GM12864 (cell line): Measurements from ENCODE around the gene SLC29A2.
A peak's percentile ranks its signal among the peaks of the same experiment; 100 is the strongest.

Experiments used
- DNase-seq: peaks from one replicate; pipeline ENCODE4 v3.0.0-alpha.2; 2011; ENCODE audit warnings: low read depth
- H3K4me3 ChIP-seq: 2 replicates; pipeline ENCODE4 v1.5.1; 2011; ENCODE audit warnings: mild to moderate bottlenecking, low read depth, low read length, control low read depth
- TF ChIP-seq, protein P1 (sequence below): IDR thresholded peaks from 2 replicates; pipeline ENCODE4 v1.5.1; 2011; ENCODE audit warnings: low read depth, mild to moderate bottlenecking, moderate library complexity, low read length, control low read depth, inconsistent platforms; ENCODE audit errors: missing control alignments

SLC29A2 gene

DNA sequence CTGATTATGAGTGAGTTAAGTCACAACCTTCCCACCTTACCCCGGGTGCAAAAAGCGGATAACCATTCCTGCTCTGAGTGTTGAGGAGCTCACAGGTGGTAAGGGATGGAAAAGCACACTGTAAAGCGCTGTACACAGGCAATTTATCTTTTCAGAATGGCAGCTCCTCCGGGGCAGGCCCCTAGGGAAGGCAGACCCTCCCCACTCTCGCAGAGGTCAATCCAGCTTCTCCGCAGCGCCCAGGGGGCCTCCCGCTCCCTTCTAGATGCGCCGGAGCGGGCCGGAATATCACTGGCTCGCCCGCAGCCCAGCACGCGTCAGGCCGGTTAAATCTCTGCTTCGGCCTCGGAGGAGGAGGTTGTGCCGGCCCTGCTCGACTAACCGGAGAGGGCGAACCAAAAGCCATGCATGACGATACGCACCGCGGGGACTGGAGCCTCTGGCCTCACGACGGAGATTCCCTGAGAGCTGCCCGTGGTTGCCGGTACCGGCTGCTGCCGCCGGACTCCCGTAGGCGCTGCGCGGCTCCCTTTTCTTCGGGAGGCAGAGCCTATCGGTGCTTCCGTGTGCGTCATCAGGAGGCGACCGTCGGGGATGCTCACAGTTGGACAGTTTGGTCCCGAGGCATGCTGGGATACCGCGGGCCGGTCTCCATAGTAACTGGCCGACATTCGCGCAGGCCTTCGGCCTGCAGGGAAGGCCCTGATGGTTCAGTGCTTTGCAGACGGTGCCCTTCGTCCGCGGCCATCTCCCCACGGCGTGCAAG, 26.8 kb downstream of the SLC29A2 start, which contains the start of gene BRMS1:
TSS of gene BRMS1 (minus strand) at position 555 of the 766 bp plus-strand sequence. CDS start 2,870 bp downstream, outside the sequence.
- TF ChIP-seq, protein P1, sequence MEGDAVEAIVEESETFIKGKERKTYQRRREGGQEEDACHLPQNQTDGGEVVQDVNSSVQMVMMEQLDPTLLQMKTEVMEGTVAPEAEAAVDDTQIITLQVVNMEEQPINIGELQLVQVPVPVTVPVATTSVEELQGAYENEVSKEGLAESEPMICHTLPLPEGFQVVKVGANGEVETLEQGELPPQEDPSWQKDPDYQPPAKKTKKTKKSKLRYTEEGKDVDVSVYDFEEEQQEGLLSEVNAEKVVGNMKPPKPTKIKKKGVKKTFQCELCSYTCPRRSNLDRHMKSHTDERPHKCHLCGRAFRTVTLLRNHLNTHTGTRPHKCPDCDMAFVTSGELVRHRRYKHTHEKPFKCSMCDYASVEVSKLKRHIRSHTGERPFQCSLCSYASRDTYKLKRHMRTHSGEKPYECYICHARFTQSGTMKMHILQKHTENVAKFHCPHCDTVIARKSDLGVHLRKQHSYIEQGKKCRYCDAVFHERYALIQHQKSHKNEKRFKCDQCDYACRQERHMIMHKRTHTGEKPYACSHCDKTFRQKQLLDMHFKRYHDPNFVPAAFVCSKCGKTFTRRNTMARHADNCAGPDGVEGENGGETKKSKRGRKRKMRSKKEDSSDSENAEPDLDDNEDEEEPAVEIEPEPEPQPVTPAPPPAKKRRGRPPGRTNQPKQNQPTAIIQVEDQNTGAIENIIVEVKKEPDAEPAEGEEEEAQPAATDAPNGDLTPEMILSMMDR, result peak; percentile 27
- H3K4me3 ChIP-seq, result peak within 1 kb of the TSS; percentile 90
- peak; percentile 89 for DNase-seq

DNA sequence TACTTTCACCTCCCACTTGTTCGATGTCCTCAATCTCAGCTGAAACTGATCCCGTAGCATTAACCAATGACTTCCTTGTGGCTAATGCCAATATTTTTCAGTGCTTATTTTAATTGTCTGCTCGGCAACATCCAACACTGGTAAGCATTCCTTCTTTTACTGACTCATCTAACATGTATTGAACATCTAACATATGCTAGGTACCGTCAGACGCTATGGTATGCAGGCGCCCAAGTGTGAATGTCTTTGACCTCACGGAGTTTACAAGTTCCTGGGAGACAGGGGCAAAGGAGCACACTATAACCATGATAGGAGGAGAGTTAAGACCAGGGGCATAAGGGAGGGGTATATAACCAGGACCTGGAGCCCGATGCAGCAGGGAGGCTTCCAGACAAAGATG, 28.4 kb downstream of the SLC29A2 start:
- no peak overlapping the region for H3K4me3 ChIP-seq
- TF ChIP-seq, protein P1, result no peak

GRCh38 chr11:66341502-66342126, 29.9 kb downstream of the SLC29A2 start:
- TF ChIP-seq, protein P1, result no peak
- H3K4me3 ChIP-seq, result no peak overlapping the region
- no peak for DNase-seq

More for the DNA sequence above, 28.4 kb downstream of the SLC29A2 start:
- no peak for DNase-seq

DNA sequence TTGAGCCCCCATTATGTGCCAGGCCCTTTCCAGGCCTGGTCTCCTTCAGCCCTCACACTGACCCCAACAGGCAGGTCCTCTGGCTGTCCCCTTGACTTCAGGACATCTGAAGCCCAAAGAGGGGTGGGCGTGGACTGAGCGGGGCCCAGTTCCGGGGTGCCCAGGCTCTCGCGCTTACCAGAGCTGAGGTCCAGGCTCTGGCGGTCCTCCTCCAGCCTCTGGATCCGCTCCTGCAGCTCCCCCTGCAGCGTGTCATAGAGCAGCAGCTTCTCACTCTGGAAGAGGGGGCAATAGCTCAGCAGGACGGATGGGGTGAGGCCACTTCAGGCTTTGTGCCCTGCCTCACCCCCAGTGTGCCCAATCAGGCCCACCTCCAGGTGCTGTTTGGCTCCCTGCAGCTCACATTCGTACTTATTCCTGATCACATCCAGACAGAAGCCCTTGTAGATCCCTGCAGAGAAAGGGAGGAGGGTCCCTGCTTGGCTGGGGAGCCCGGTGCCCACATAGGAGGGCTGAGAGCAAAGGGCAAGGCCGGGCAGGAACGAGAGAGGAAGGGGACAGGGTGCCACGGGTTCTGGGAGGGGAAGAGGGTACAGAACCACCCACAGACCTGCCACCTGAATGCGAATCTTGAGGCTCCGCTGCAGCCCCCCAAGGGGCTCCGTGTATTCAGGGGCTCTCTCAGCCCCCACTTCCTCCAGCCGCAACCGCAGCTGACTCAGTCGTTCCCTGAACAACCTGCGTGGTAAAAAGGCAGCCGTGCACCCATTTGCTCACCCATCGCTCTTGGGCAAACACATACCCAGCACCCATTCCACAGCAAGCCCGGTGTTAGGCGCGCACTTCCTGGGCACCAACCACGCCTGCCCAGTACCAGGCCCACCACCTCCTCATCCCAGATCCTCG, 30.7 kb downstream of the SLC29A2 start:
- no peak overlapping the region for H3K4me3 ChIP-seq
- TF ChIP-seq, protein P1, result no peak
- no peak for DNase-seq

DNA sequence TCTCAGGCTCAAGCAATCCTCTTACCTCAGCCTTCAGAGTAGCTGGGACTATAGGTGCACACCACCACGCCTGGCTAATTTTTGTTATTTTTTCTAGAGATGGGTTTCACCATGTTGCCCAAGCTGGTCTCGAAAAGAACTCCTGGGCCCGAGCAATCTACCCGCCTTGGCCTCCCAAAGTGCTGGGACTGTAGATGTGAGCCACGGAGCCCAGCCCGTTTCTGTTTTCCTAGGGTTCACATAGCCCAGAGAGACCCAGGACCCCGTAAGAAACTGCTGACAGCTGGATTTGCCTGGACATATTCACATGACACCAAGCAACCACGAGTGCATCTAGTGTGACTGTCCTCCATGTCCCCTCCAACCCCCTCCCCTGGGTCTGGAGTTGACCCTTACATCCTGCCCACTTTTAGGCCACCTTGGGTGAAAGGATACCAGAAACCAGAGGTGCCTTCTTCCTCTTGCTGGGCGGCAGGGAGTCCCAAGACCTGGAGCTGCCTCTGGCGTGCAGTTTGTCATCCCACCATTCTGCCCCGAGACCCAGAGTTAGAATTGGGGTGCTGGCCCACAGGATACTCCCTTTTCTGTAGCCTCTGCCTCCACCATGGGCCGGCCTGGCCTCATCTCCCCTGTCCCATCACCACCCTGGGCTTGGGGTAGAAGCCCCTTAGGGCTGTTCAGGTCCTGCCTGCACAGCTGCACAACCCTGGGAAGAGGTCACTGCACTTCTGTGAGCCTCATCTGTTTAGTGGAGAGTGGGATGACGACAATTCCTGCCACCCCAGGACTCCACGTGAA, 31.7 kb downstream of the SLC29A2 start:
- TF ChIP-seq, protein P1, result no peak
- H3K4me3 ChIP-seq, result no peak overlapping the region
- no peak for DNase-seq

DNA sequence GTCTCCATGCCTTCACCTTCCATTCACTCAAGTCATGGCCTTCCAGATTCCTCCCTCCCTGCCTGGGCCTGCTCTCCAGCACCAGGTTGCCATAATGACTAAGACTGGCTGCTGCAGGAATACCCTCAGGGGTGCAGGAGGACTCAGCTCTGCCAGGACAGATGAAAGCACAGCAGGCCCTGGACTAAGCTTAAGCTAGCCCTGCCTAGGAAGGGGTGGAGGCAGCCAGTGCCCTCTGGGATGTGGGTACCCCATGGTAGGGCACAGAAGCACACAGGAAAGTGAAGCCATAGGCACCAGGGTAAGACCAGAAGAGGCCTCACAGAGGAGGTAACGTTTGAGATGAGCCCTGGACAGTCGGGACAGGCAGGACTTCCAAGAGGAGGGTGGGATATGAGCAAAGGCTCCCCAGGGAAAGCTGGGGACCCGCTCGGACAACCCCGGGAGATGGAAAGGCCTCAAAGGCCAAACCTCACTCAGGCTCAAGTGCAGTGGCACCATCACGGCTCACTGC, 32.3 kb downstream of the SLC29A2 start:
- TF ChIP-seq, protein P1, result no peak

More for the DNA sequence above, 32.3 kb downstream of the SLC29A2 start:
- DNase-seq, result no peak
- no peak overlapping the region for H3K4me3 ChIP-seq
